ENCODE results near the gene AMBRA1. TPM values are rescaled to one million over a fixed set of nuclear protein-coding genes. Genes with fewer than 3 reads are reported as not detected.

Gene AMBRA1
- polyA plus RNA-seq, 2 of the 4 experiments (the other 2 are of a cell fraction), result 11.5 to 13.4 TPM

DNA sequence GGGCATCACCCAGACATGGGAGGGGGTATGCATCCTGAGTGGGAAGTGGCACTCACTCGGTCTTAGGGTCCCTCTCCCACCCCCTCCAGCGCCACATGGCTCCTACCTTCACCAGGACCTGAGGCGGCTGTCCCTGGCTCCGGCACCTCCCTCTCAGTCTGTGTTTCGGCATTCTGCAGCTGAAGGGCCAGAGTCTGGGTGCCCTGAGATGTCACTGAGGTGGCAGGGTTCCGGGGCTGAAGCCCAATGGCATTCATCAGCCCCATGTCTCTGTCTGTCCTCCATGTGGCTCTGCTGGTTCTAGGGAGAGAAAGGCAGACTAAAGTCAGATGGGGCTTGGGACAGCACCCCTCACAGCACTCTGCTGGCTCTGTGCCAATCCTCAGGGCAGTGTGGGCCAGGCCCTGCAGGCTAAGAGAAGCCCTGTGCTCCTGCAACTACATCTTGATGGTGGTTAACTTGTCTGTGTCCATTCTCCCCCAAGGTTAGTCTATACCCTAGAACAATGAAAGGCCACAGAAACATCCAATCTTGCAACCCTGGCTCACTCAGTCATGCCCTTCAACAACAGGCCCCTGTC lies 185.3 kb downstream of the AMBRA1 start:
- FAIRE-seq (no peak), DNase-seq (ENCODE audit: low read depth in 1 of 2, low spot score in 1 of 2) (no peak), ATAC-seq (no peak)
- CTCF ChIA-PET, result interaction anchor here (1.0 to 4.5 kb wide), 5 partner anchors 9 to 25 kb away, joined by 3 to 20 read pairs (median 6); partner anchors contain the start of gene CHRM4
- 83% methylated on average over 6 of the region's 6 CpGs for WGBS (ENCODE audit: missing lambda C conversion rate)
- H3K4me3 ChIP-seq, result no peak overlapping the region
- H3K4me2 ChIP-seq, result no peak overlapping the region
- H3K4me1 ChIP-seq, result peaks cover 5% of the 10 kb centered on the region
- no peaks in the 10 kb centered on the region for H3K9me3 ChIP-seq
- no peak overlapping the region for H3K27ac ChIP-seq
- TF ChIP-seq PHF8 (IDR thresholded peaks at IDR 0.05; ENCODE audit: borderline replicate concordance, low read depth) (no peak), NPAS2 (CRISPR knock-in tag; IDR thresholded peaks at IDR 0.05; ENCODE audit: borderline replicate concordance) (no peak), SMC3 (IDR thresholded peaks at IDR 0.05) (no peak), ZFP36 (IDR thresholded peaks at IDR 0.05; ENCODE audit: borderline replicate concordance, partially characterized antibody) (no peak), JUNB (IDR thresholded peaks at IDR 0.05) (no peak), HOXB13 (CRISPR knock-in tag; IDR thresholded peaks at IDR 0.05; ENCODE audit: low read depth) (no peak), JUN (IDR thresholded peaks at IDR 0.05) (no peak), CHD4 (IDR thresholded peaks at IDR 0.05; ENCODE audit: borderline replicate concordance) (no peak)
- TF ChIP-seq, protein P1, sequence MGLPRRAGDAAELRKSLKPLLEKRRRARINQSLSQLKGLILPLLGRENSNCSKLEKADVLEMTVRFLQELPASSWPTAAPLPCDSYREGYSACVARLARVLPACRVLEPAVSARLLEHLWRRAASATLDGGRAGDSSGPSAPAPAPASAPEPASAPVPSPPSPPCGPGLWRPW (IDR thresholded peaks at IDR 0.05), result no peak
- POLR2A ChIA-PET, result interaction anchor here (0.6 kb wide), 2 partner anchors 108 to 173 kb away, joined by 3 to 4 read pairs; no protein-coding TSS in a partner anchor

DNA sequence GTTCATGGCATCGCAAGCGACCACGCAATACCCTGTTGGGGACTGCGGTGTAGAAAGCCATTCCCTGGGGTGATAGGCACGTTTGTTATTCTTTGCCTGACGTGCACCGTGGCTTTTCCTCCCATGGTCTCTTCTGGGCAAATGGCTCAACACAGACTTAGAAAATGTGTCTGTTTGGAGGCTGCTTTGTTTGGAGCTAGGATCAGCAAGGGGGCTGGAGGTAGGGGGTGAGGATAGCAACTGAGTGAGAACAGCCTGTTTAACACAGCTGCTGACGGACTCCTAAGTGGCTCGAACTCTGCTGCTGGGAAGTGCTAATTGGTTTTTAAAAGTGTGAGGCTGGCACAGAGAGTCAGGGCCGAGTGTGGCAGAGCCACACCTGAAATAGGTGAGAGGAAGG lies 186.2 kb downstream of the AMBRA1 start:
- ChIA-PET POLR2A (interaction anchor here (0.6 kb wide), 1 partner anchor 164 kb away, joined by 3 read pairs; no protein-coding TSS in a partner anchor), CTCF (interaction anchor here (1.2 to 4.5 kb wide), 5 partner anchors 7 to 24 kb away, joined by 3 to 20 read pairs (median 6); partner anchors contain the start of gene CHRM4)
- no peak for ATAC-seq
- DNase-seq (ENCODE audit: low read depth in 1 of 2, low spot score in 1 of 2), result no peak
- H3K4me3 ChIP-seq, result no peak overlapping the region
- no peaks in the 10 kb centered on the region for H3K4me1 ChIP-seq
- H3K27ac ChIP-seq, result no peak overlapping the region
- H3K9me3 ChIP-seq, result no peaks in the 10 kb centered on the region
- H3K4me2 ChIP-seq, result no peak overlapping the region
- FAIRE-seq, result no peak
- TF ChIP-seq ZFP36 (IDR thresholded peaks at IDR 0.05; ENCODE audit: borderline replicate concordance, partially characterized antibody) (no peak), RAD21 (conservative IDR thresholded peaks at IDR 0.05 in 1 of 2, IDR thresholded peaks at IDR 0.05 in 1 of 2) (no peak), MYC (IDR thresholded peaks at IDR 0.05; ENCODE audit: borderline replicate concordance, low read length) (no peak), MAFK (IDR thresholded peaks at IDR 0.05; ENCODE audit: partially characterized antibody) (no peak), ZNF302 (CRISPR knock-in tag; IDR thresholded peaks at IDR 0.05) (no peak), CEBPB (IDR thresholded peaks at IDR 0.05) (no peak), HEYL (CRISPR knock-in tag; IDR thresholded peaks at IDR 0.05) (no peak), EHF (CRISPR knock-in tag; IDR thresholded peaks at IDR 0.05) (no peak), SREBF2 (IDR thresholded peaks at IDR 0.05) (no peak), FOSL2 (IDR thresholded peaks at IDR 0.05) (no peak), FOSL2 (CRISPR knock-in tag; IDR thresholded peaks at IDR 0.05) (no peak), HDAC2 (IDR thresholded peaks at IDR 0.05) (no peak), GATA3 (IDR thresholded peaks at IDR 0.05; ENCODE audit: borderline replicate concordance) (no peak), FOSB (CRISPR knock-in tag; IDR thresholded peaks at IDR 0.05) (no peak), PHF8 (IDR thresholded peaks at IDR 0.05; ENCODE audit: borderline replicate concordance, low read depth) (no peak), HOXB13 (CRISPR knock-in tag; IDR thresholded peaks at IDR 0.05; ENCODE audit: low read depth) (no peak)
- TF ChIP-seq, protein P2, sequence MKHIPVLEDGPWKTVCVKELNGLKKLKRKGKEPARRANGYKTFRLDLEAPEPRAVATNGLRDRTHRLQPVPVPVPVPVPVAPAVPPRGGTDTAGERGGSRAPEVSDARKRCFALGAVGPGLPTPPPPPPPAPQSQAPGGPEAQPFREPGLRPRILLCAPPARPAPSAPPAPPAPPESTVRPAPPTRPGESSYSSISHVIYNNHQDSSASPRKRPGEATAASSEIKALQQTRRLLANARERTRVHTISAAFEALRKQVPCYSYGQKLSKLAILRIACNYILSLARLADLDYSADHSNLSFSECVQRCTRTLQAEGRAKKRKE (CRISPR knock-in tag; IDR thresholded peaks at IDR 0.05; ENCODE audit: low read depth), result no peak
- TF ChIP-seq, protein P3, sequence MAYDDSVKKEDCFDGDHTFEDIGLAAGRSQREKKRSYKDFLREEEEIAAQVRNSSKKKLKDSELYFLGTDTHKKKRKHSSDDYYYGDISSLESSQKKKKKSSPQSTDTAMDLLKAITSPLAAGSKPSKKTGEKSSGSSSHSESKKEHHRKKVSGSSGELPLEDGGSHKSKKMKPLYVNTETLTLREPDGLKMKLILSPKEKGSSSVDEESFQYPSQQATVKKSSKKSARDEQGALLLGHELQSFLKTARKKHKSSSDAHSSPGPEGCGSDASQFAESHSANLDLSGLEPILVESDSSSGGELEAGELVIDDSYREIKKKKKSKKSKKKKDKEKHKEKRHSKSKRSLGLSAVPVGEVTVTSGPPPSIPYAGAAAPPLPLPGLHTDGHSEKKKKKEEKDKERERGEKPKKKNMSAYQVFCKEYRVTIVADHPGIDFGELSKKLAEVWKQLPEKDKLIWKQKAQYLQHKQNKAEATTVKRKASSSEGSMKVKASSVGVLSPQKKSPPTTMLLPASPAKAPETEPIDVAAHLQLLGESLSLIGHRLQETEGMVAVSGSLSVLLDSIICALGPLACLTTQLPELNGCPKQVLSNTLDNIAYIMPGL (CRISPR knock-in tag; IDR thresholded peaks at IDR 0.05; ENCODE audit: borderline replicate concordance), result no peak
- TF ChIP-seq, protein P1 (IDR thresholded peaks at IDR 0.05), result no peak
- TF ChIP-seq, protein P4, sequence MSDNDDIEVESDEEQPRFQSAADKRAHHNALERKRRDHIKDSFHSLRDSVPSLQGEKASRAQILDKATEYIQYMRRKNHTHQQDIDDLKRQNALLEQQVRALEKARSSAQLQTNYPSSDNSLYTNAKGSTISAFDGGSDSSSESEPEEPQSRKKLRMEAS (IDR thresholded peaks at IDR 0.05), result no peak
- WGBS (ENCODE audit: missing lambda C conversion rate), result 90% methylated on average over 10 of the region's 10 CpGs

All from A549 (cell line).